ENCODE data around the gene ALK. TPM values are rescaled to one million over a fixed set of nuclear protein-coding genes. Genes with fewer than 3 reads are reported as not detected.

The ALK gene
- total RNA-seq, 2 donors from 2014 or later, result 0.13 to 0.46 TPM

DNA sequence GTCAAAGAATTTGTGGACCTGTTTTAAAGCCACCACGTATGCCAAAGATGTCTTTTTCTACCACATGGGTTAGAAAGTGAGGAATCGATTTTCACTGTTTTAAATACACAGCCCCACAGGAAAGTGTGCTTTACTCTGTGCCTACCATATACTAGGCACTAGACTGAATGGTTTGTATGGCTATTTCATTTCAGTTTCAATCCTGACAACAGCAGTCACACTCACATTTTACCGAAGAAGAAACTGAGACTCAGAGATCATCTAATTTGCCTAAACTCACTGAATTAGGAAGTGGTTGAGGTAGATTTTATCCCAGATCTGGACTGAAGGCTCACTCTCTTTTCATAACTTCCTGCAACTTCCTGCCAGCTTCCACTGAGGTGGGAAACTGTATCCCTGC lies 176.4 kb downstream of the ALK start:
- H3K4me3 ChIP-seq (ENCODE audit: low read length), result no peak overlapping the region
- WGBS, 2 experiments (ENCODE audit: insufficient coverage in 1 of 2, insufficient read length in 1 of 2), result 56% methylated on average over 3 of the region's 3 CpGs; no CpG with 5 or more reads in 1 of the 2 experiments
- no peaks in the 10 kb centered on the region for H3K9me3 Mint-ChIP-seq
- no peaks in the 10 kb centered on the region for H3K36me3 ChIP-seq (ENCODE audit: control insufficient read depth, insufficient read depth, low read length)
- H3K27ac Mint-ChIP-seq, result no peak overlapping the region
- H3K9ac ChIP-seq (ENCODE audit: extremely low read depth, low read length, poor library complexity, severe bottlenecking), result no peak overlapping the region
- no peak overlapping the region for H3K4me3 Mint-ChIP-seq
- no peaks in the 10 kb centered on the region for H3K27me3 ChIP-seq (ENCODE audit: control insufficient read depth, insufficient read depth, low read length, poor library complexity, severe bottlenecking)
- TF ChIP-seq, protein P1, sequence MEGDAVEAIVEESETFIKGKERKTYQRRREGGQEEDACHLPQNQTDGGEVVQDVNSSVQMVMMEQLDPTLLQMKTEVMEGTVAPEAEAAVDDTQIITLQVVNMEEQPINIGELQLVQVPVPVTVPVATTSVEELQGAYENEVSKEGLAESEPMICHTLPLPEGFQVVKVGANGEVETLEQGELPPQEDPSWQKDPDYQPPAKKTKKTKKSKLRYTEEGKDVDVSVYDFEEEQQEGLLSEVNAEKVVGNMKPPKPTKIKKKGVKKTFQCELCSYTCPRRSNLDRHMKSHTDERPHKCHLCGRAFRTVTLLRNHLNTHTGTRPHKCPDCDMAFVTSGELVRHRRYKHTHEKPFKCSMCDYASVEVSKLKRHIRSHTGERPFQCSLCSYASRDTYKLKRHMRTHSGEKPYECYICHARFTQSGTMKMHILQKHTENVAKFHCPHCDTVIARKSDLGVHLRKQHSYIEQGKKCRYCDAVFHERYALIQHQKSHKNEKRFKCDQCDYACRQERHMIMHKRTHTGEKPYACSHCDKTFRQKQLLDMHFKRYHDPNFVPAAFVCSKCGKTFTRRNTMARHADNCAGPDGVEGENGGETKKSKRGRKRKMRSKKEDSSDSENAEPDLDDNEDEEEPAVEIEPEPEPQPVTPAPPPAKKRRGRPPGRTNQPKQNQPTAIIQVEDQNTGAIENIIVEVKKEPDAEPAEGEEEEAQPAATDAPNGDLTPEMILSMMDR (conservative IDR thresholded peaks at IDR 0.05), result no peak
- no peak overlapping the region for H3K27ac ChIP-seq (ENCODE audit: low read depth, low read length)
- H3K9me3 ChIP-seq (ENCODE audit: control insufficient read depth, low read length), result no peaks in the 10 kb centered on the region
- peaks cover 2% of the 10 kb centered on the region for H3K27me3 Mint-ChIP-seq (ENCODE audit: insufficient read depth)
- H3K36me3 Mint-ChIP-seq (ENCODE audit: low read depth), result no peaks in the 10 kb centered on the region
- peaks cover 5% of the 10 kb centered on the region for H3K4me1 Mint-ChIP-seq
- DNase-seq, result no peak
- peaks cover 1% of the 10 kb centered on the region for H3K4me1 ChIP-seq (ENCODE audit: control insufficient read depth, insufficient read depth, low read length)

DNA sequence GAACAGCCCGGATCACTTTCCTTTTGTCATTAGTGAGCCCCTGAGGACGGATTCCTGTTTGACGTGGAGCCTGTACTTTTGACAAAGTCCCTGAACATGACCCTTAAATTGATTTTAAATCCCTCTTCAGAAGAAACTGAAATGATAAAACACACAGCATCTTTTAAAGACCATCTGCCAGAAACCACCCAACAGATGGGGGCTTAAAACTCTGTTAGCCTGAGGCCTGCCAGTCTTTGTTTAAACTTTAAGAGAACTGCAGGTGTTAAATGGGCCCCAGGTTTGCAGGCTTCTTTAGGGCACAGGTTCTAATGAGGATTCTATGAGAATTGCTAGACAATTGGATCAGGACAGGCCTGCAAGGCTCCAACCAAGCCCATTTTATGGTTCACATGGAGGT lies 177.9 kb downstream of the ALK start:
- Mint-ChIP-seq H3K27me3 (ENCODE audit: insufficient read depth) (peaks cover 2% of the 10 kb centered on the region), H3K4me1 (no peaks in the 10 kb centered on the region), H3K4me3 (no peak overlapping the region), H3K9me3 (no peaks in the 10 kb centered on the region), H3K27ac (no peak overlapping the region), H3K36me3 (ENCODE audit: low read depth) (no peaks in the 10 kb centered on the region)
- Histone ChIP-seq H3K4me1 (ENCODE audit: control insufficient read depth, insufficient read depth, low read length) (no peaks in the 10 kb centered on the region), H3K4me3 (ENCODE audit: low read length) (no peak overlapping the region), H3K9me3 (ENCODE audit: control insufficient read depth, low read length) (no peaks in the 10 kb centered on the region), H3K9ac (ENCODE audit: extremely low read depth, low read length, poor library complexity, severe bottlenecking) (no peak overlapping the region), H3K27me3 (ENCODE audit: control insufficient read depth, insufficient read depth, low read length, poor library complexity, severe bottlenecking) (no peaks in the 10 kb centered on the region), H3K36me3 (ENCODE audit: control insufficient read depth, insufficient read depth, low read length) (no peaks in the 10 kb centered on the region), H3K27ac (ENCODE audit: low read depth, low read length) (no peak overlapping the region)
- WGBS, 2 experiments (ENCODE audit: insufficient coverage in 1 of 2, insufficient read length in 1 of 2), result 93 to 100% methylated on average over 1 to 3 of the region's 3 CpGs
- no peak for DNase-seq
- TF ChIP-seq, protein P1 (conservative IDR thresholded peaks at IDR 0.05), result no peak

DNA sequence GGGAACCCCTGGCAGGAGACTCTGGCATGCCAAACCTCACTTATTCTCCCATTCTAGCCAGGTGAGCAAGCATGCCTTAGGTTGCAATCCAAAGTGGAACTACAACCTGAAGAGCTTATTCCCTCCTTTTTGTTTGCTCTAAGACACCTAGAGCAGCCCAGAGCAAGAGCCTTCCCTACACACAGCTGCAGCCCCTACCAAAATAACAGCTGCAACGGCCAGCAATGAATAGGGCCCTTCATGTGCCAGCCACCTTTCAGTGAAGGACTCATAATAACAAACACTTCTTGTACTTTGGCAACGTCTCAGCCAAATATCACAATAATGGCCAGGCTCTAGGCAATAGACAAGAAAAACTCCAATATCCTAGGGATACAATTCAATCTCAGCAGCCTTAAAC lies 178.7 kb downstream of the ALK start:
- Histone ChIP-seq H3K27ac (ENCODE audit: low read depth, low read length) (no peak overlapping the region), H3K27me3 (ENCODE audit: control insufficient read depth, insufficient read depth, low read length, poor library complexity, severe bottlenecking) (no peaks in the 10 kb centered on the region), H3K9me3 (ENCODE audit: control insufficient read depth, low read length) (no peaks in the 10 kb centered on the region), H3K9ac (ENCODE audit: extremely low read depth, low read length, poor library complexity, severe bottlenecking) (no peak overlapping the region), H3K4me3 (ENCODE audit: low read length) (no peak overlapping the region), H3K4me1 (ENCODE audit: control insufficient read depth, insufficient read depth, low read length) (no peaks in the 10 kb centered on the region), H3K36me3 (ENCODE audit: control insufficient read depth, insufficient read depth, low read length) (no peaks in the 10 kb centered on the region)
- no peaks in the 10 kb centered on the region for H3K4me1 Mint-ChIP-seq
- no peak for DNase-seq
- TF ChIP-seq, protein P1 (conservative IDR thresholded peaks at IDR 0.05), result no peak
- no peak overlapping the region for H3K4me3 Mint-ChIP-seq
- H3K36me3 Mint-ChIP-seq (ENCODE audit: low read depth), result no peaks in the 10 kb centered on the region
- H3K9me3 Mint-ChIP-seq, result no peaks in the 10 kb centered on the region
- H3K27ac Mint-ChIP-seq, result no peak overlapping the region
- H3K27me3 Mint-ChIP-seq (ENCODE audit: insufficient read depth), result peaks cover 2% of the 10 kb centered on the region
- WGBS, 2 experiments (ENCODE audit: insufficient coverage in 1 of 2, insufficient read length in 1 of 2), result 80 to 82% methylated on average over 1 to 2 of the region's 2 CpGs
